ENCODE data around the gene PSD2. TPM values are rescaled to one million over a fixed set of nuclear protein-coding genes. Genes with fewer than 3 reads are reported as not detected.

Gene PSD2
- total RNA-seq, 2 donors from 2014 or later = 0.09 to 0.13 TPM

DNA sequence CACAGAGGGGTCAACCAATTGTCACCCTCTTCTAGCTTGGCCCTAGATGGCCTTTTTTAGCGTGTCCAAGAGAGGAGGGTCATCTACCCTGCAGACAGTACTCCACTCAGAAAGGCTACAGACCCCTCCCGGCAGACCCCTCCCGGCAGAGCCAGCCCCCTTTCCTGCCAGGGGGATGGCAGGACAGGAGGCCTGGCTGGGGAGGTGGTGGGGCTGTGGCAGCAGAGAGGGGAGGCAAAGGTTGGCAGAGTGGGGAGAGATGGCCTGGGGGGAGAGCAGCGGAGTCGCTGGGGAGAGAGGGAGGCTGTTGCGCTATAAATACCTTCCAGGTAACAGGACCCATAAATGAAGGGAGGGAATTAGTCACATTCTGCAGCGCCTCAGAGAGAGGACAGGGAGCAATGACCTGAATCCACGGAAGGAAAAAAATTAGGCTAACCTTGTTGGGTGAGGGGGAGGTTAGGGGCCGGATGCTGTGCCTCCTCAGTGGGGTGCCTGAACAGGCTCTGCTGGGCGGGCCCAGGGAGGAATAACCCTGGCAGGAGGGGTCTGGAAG, 32.9 kb upstream of the PSD2 start:
- DNase-seq (no peak), ATAC-seq (no peak)
- intact Hi-C loops (cut with DNase I) = loop anchor here (10.0 kb wide), 1 partner anchor 68 kb away; no protein-coding TSS in a partner anchor

DNA sequence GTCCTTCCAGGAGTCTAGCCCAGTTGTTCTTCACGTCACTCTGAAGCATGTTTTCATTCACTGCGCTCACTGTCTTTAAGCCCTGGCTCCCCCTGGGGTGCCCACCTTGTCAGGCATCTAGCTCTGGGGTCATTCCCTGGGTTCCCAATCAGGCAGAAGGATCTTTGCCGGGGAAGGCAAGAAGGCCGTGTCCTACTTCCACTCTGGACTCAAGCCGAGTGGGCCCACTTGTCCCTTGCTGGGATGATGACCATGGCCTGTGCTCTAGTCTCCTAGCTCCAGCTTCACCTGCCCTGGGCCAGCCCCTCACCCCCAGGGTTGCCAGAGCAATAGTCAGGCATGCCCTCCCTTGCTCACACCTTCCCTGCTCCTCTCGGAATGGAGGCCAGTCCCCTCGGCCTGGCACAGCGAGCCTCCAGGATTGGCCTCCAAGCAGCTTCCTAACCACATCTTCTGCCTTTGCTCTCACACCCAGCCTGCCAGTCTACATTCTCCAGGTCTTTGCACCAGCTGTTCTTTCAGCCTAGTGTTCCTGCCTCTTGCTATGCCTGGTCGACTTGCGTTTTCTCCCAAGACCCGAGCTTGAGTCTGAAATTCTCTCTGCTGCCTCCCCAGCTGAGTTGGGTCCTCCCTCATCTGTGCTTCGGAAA, 32.2 kb upstream of the PSD2 start:
- DNase-seq (no peak), ATAC-seq (no peak)
- intact Hi-C loops (cut with DNase I) = loop anchor here (10.0 kb wide), 1 partner anchor 69 kb away; no protein-coding TSS in a partner anchor

DNA sequence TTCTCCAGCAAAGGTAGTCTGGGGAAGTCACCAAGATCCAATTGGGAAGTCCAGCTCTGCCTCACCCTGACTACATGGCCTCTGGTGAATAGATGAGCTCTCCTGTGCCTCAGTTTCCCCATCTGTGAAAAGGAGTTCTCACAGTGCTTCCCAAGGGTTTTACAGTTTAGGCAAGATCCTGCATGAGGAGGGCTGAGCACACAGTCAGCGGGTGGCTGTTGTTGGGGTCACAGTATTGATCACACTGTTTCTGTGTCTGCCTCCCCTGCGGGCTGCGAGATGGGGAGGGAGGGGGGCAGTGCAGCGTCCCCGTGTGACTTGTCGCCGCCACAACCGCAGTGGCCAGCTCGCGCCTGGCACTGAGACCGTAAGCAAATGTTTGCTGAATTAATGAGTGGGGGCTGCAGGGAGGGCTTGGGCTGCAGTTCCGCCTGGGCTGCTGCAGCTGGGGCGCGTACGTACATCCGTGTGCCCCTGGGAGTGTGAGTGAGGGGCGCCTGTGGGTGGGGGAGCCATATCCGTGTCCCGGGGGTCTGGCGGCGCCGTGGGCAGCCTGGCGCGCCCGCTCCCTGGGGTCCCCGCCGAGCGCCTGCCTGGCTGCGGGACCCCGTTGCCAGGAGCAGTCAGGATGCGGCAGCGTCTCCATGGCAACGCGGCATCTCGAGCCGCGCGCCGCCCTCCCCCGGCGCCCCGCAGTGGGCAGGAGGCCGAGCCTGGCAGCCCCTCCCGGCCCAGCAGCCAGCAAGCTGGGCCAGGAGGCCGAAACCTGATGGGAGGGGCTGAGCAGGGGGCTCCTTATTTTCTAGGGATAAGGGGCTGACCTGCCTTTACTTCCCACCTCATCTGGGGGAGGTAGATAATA, 31.4 kb upstream of the PSD2 start:
- DNase-seq = no peak
- ATAC-seq = peak in 1 of 2 donors; percentile 16
- intact Hi-C loops (cut with DNase I) = loop anchor here (2.0 to 10.0 kb wide), 3 partner anchors 53 to 129 kb away; no protein-coding TSS in a partner anchor

DNA sequence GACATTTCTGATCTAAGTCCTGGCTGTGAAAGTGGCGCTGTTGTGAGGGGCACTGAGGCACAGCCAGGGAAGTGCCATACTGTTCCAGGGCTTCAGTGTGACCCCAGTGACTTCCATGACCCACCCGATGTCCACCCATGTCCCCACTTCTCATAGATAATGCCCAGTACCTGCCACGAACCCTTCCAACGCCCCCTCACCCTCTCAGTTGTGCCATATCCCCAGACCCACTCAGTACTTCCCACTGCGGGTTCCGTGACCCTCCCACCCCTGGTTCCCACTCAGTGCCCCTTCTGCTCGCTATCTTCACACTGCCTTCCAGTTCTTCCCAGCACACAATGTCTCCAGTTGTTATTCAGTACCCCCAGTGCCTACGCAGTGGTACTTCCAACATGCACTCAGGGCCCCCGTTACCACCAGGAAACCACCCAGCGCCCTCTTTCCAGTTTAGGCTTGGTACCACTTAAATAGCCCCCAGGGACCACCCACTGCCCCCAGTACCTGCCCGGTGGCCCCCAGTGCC, 30.7 kb upstream of the PSD2 start:
- intact Hi-C loops (cut with DNase I) = loop anchor here (1.0 to 10.0 kb wide), 4 partner anchors 54 to 132 kb away; no protein-coding TSS in a partner anchor
- DNase-seq = no peak
- no peak for ATAC-seq

DNA sequence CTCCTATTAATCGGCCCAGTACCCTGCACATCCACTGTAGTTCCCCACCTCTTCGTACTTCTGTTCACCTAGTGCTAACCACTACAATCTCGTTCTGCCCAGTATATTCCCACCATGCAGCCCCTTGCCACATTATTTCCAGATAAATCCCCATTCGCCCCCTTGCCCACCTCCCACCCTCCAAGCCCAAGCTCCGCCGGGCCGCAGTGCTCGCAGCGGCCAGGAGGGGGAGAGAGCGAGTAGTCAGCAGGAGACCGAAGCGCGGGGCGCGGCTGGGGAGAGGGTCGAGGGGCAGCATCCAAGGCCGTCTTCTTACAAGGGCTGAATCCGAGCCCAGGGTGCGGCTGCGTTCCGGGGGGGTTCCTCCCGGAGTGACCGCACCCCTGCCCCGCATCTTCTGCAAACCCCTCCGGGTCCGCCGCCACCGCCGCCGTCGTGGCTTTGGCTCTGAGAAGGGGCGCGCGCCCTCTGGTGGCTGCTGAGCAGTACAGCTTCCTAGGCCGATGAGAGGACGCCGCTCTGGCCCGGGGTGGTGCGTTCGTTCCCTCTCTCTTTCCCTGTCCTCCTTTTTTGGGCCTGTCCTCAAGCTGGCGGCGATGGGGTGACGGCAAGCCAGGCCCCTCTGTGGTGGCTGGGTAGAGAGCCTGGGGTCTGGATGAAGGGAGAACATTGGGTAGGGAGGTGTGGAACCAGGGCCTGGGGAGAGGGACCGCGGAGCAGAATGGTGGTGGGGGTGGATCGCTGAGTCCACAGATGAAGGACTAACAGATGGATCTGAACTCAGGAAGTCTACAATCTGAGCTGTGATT, 30.0 kb upstream of the PSD2 start:
- intact Hi-C loops (cut with DNase I) = loop anchor here (1.0 to 10.0 kb wide), 4 partner anchors 55 to 132 kb away; no protein-coding TSS in a partner anchor
- DNase-seq (peak; percentile 81), ATAC-seq (peak; percentile 88 to 90)

DNA sequence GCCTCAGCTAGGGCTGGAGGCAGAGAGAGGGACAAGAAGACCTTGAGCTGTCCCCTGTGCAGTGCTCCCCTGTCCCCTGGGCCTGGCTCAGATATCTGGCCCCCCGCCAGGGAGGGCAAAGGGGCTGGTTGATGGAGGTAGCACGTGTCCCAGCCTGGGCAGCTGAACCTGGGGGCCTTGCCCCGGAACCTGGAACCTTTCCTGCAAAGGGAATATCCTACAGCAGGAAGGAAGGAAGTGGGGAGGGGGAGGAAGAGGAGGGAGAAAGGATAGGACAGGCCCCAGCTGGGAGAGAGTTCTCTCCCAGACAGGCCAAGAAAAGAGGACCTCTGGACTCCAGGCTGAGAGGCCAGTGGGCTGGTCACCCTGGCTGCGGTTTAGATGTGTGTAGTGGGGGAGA, 27.6 kb upstream of the PSD2 start:
- ATAC-seq = peak in 1 of 2 donors; percentile 13
- intact Hi-C loops (cut with DNase I) = loop anchor here (10.0 kb wide), 1 partner anchor 73 kb away; no protein-coding TSS in a partner anchor

DNA sequence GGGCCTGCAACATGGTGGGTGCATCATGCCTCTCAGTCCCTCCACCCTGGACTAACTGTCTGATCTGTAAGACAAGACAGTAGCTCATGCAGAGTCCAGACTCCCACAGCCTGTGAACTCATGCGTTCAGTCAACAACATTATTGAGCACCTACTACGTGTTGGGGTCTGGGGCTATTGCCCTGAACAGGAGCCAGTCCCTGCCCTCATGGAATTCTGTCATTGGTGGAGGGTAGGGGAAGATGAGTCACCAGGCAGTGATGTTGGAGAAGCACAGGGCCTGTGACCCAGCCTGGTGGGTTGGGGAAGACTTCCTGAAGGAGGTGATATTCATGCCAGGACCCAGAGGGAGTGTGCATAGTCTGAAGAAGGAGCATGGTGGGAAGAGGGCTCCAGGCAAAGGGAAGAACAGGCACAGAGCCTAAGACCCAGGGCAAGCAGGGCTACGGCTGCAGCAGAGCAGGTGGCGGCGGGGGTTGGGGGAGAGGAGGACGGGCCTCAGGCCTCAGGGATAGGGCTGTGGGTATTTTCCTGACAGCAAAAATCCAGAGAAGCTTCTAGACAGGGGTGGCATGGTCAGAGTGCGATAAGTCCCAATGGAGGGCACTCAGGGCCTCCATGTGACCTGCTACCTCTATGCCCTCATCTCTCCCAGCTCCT, 26.7 kb upstream of the PSD2 start:
- no peak for ATAC-seq
- intact Hi-C loops (cut with DNase I) = loop anchor here (10.0 kb wide), 1 partner anchor 74 kb away; no protein-coding TSS in a partner anchor
- no peak for DNase-seq

More for the DNA sequence above, 27.6 kb upstream of the PSD2 start:
- peak; percentile 44 for DNase-seq

DNA sequence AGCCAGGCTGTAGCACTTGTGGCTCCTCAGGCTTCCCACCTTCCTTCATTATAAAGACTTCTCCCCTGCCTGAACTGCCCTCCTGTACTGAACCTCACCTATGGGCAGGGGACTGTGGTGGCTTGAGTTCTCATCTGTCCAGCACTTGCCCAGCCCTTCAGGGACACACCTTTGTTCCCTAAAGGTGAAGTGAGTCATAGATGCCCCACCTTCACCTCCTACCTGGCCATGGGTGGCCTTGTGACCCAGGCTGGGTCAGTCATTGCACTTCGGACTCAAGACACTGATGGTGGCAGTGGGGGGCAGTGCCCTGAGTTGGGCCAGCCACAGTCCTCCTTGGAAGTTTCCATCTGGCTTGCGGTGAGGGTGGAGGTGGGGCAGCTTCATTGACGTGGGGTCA, 26.1 kb upstream of the PSD2 start:
- intact Hi-C loops (cut with DNase I) = loop anchor here (10.0 kb wide), 1 partner anchor 75 kb away; no protein-coding TSS in a partner anchor
- no peak for ATAC-seq
- DNase-seq = no peak

DNA sequence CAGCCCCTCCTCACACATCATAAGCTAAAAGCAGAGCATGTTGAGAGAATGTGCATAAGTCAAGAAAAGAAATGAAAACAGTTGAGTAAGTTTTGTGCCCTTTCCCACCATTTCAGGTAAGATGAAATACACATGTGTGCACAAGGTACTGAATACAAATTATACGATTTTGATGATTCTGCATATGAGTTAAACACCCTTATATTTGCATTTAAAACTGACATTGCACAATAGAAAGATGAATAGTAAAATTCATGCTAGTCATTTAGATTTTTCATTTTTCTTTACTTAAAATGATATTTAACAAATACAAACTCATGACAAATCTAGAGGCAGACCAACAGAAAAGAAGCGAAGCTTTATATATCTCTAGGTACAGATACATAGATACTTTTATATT, 24.9 kb upstream of the PSD2 start:
- no peak for DNase-seq
- ATAC-seq = no peak
- intact Hi-C loops (cut with DNase I) = loop anchor here in 1 of 2 donors (10.0 kb wide), 1 partner anchor 346 kb away; no protein-coding TSS in a partner anchor

DNA sequence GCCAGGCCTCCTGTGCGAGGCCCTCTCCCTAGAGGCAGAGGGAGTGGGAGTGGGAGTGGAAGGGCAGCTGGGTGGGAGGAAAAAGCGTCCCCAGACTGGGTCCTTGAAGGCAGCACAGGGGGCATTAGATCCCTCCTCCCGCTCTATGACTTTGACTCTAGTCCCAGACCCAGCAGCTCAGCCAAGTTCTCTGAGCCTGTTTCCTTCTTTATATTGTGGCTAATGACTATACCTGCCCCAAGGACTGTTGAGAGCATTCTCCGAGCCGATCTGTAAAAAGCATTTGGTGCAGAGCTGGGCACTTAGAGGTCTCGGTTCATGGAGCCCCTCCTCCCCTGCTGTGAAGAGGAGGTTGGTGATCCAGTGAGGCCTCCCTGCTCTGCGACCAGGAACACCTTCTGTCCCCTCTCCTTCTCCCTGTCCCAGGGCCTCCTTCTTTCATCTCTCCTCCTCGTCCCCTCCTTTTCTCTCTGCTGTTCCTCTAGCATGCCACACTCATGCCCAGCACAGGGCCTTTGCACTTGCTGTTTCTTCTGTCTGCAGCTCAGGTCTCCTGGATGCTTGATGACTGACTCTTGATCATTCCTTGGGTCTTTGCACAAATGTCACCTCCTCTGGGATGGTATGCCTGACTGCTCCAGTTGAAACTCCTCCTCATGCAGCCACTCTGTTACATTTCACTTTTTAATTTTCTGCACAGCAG, 23.4 kb upstream of the PSD2 start:
- intact Hi-C loops (cut with DNase I) = loop anchor here in 1 of 2 donors (10.0 kb wide), 1 partner anchor 347 kb away; no protein-coding TSS in a partner anchor
- no peak for ATAC-seq
- DNase-seq = no peak

DNA sequence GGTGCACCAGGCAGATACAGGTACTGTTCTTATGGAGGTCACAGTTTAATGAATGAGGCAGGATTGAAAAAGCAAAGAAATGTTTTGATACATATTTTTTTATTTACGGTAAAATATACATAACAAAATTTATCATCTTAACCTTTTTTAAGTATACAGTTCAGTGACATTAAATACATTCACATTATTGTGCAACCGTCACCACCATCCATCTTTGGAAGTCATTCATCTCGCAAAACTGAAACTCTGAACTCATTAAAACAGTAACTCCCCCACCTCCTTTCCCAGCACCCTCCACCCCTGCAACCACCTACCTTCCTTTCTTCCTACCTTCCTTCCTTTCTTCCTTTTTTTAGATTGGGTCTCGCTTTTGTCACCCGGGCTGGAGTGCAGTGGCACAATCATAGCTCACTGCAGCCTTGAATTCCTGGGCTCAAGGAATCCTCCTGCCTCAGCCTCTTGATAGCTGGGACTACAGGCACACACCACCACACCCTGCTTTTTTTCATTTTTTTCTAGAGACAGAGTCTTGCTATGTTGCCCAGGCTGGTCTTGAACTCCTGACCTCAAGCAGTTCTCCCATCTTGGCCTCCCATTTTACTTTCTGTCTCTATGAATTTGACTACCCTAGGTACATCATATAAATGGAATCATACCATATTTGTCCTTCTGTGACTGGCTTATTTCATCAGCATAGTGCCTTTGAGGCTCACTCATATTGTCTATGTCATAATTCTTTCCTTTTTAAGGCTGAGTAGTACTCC, 22.5 kb upstream of the PSD2 start:
- intact Hi-C loops (cut with DNase I) = loop anchor here in 1 of 2 donors (10.0 kb wide), 1 partner anchor 348 kb away; no protein-coding TSS in a partner anchor
- ATAC-seq = no peak
- DNase-seq = no peak

DNA sequence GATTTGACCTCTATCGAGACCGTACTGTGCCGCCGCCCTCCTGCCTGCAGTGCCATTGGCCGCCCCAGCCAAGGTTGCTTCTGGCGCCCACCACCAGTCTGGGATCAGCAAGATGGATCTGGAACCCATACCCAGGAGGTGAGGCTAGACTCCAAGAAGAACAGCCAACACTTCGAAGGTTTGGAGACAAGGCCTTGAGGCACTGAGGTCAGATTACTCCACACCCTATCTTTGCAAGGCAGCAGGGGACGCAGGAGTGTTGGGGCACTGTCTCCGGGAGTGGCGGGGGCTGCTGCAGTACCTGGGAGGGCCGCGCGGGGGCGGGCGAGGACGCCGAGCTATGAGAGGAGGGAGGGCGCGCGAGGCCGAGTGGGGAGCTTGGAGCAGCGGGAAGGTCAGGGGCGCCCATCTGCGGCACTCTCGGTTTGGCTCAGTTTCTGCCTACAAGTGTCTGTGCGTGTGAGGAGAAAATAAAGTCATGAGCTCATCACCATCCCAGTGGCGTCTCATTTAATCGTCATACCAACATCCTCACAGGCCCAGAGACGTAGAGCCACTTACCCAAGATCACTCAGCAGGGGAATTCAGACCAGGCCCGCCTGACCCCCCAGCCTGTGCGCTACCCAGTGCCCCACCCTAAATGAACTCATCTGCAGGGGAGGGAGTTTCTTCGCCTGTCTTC, 20.5 kb upstream of the PSD2 start:
- ATAC-seq (peak; percentile 90 to 91), DNase-seq (peak; percentile 76)
- intact Hi-C loops (cut with DNase I) = loop anchor here in 1 of 2 donors (10.0 kb wide), 1 partner anchor 350 kb away; no protein-coding TSS in a partner anchor

DNA sequence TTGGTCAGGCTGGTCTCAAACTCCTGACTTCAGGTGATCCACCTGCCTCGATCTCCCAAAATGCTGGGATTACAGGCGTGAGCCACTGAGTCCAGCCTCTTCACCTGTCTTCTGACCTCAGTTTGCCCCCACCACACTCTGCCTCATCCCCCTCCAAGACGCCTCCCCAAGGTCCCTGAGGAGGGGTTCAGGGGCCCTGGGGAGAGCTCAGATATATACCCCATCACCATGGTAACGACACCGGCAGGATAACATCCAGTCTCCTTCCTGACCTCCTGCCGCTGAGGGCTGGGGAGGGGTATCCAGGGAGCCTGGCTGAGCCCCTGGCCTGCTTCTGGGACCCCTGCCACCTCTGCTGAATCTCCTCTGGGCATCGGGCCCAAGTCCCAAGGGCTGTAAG, 19.7 kb upstream of the PSD2 start:
- intact Hi-C loops (cut with DNase I) = loop anchor here in 1 of 2 donors (10.0 kb wide), 1 partner anchor 351 kb away; no protein-coding TSS in a partner anchor
- ATAC-seq (no peak), DNase-seq (no peak)

DNA sequence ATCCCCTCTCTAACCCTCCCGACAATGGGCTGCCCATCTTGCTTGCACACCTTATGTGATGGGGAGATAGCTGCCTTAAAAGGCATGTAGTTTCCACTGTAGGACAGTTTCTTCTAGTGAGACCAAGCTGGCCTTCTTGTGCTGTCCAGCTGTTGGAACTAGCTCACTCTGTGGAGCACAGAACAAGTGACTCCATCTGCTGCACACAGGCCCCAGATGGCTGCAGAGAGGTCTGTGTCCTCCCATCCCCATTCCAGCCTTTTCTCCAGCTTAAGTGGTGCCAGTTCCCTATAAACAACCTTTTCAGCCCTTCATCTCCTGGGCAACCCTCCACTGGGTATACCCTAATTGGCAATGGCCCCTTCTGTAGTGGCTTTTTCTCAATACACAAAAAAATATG, 18.7 kb upstream of the PSD2 start:
- DNase-seq (no peak), ATAC-seq (no peak)
- intact Hi-C loops (cut with DNase I) = loop anchor here in 1 of 2 donors (10.0 kb wide), 1 partner anchor 352 kb away; no protein-coding TSS in a partner anchor

DNA sequence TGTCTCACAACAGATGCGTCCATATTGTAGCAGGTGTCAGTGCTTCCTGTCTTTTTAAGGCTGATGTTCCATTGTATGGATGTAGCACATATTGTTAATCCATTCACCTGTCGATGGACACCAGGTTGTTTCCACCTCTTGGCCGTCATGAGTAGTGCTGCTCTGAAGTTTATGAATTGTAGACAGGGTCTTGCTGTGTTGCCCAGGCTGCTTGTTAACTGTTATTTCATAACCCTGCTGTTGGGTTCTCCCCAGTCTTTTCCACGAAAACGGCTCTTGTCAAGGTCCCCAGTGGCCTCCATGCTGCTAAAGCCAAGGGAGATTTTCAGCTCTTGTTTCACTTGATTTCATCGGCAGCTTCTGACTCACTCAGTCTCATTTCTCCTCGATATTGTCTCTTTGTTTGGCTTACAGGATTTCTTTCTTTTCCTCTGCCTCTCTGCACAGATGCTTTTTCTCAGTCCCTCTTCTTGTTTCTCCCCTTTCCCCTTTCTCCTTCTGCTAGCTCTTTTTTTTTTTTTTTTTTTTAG, 12.1 kb upstream of the PSD2 start:
- intact Hi-C loops (cut with DNase I) = no loop called here

More for the DNA sequence above, 12.1 kb upstream of the PSD2 start:
- ATAC-seq = no peak
- no peak for DNase-seq
